ENCODE data around the gene MAPK7. TPM values are rescaled to one million over a fixed set of nuclear protein-coding genes. Genes with fewer than 3 reads are reported as not detected.
A peak's percentile ranks its signal among the peaks of the same experiment; 100 is the strongest.

Gene MAPK7
- total RNA-seq, 1 donor from 2014 or later = 39.3 TPM

- H3K27ac Mint-ChIP-seq (ENCODE audit: unreplicated experiment) = no peak overlapping the region
- DNase-seq (ENCODE audit: low read depth, low spot score) = no peak
- H3K27me3 Mint-ChIP-seq (ENCODE audit: low read depth) = peaks cover 3% of the 10 kb centered on the region
- H3K9me3 Mint-ChIP-seq = peaks cover 2% of the 10 kb centered on the region
- H3K36me3 Mint-ChIP-seq (ENCODE audit: low read depth) = no peaks in the 10 kb centered on the region
- no peak for TF ChIP-seq CTCF (conservative IDR thresholded peaks at IDR 0.05)
- no peak overlapping the region for H3K4me3 Mint-ChIP-seq
- H3K4me1 Mint-ChIP-seq = no peaks in the 10 kb centered on the region
Observed at GRCh38 chr17:19408346-19408710, 30.0 kb downstream of the MAPK7 start.

- Mint-ChIP-seq H3K36me3 (ENCODE audit: low read depth) (no peaks in the 10 kb centered on the region), H3K4me1 (no peaks in the 10 kb centered on the region), H3K27me3 (ENCODE audit: low read depth) (peaks cover 3% of the 10 kb centered on the region), H3K27ac (ENCODE audit: unreplicated experiment) (no peak overlapping the region), H3K9me3 (peaks cover 2% of the 10 kb centered on the region), H3K4me3 (no peak overlapping the region)
- no peak for DNase-seq (ENCODE audit: low read depth, low spot score)
- no peak for TF ChIP-seq CTCF (conservative IDR thresholded peaks at IDR 0.05)
Observed at GRCh38 chr17:19409066-19409465, 30.8 kb downstream of the MAPK7 start.

GRCh38 chr17:19409509-19409908 is 31.2 kb downstream of the MAPK7 start:
- DNase-seq (ENCODE audit: low read depth, low spot score) = no peak
- Mint-ChIP-seq H3K27me3 (ENCODE audit: low read depth) (peaks cover 3% of the 10 kb centered on the region), H3K4me1 (no peaks in the 10 kb centered on the region), H3K4me3 (no peak overlapping the region), H3K36me3 (ENCODE audit: low read depth) (no peaks in the 10 kb centered on the region), H3K27ac (ENCODE audit: unreplicated experiment) (peak overlapping the region; percentile 73), H3K9me3 (no peaks in the 10 kb centered on the region)
- no peak for TF ChIP-seq CTCF (conservative IDR thresholded peaks at IDR 0.05)

GRCh38 chr17:19410091-19410490 is 31.8 kb downstream of the MAPK7 start:
- Mint-ChIP-seq H3K9me3 (no peaks in the 10 kb centered on the region), H3K36me3 (ENCODE audit: low read depth) (no peaks in the 10 kb centered on the region), H3K27ac (ENCODE audit: unreplicated experiment) (no peak overlapping the region), H3K27me3 (ENCODE audit: low read depth) (peaks cover 3% of the 10 kb centered on the region), H3K4me1 (no peaks in the 10 kb centered on the region), H3K4me3 (no peak overlapping the region)
- no peak for DNase-seq (ENCODE audit: low read depth, low spot score)
- TF ChIP-seq CTCF (conservative IDR thresholded peaks at IDR 0.05) = no peak

GRCh38 chr17:19410875-19411620 is 32.8 kb downstream of the MAPK7 start, which contains the start of gene RNF112:
TSS of gene RNF112 (plus strand) at chr17:19411232. CDS start at chr17:19411409, 177 bp downstream.
- Mint-ChIP-seq H3K4me3 (no peak within 1 kb of the TSS), H3K27ac (ENCODE audit: unreplicated experiment) (peak within 1 kb of the TSS; percentile 69), H3K36me3 (ENCODE audit: low read depth) (no peaks in the 10 kb centered on the region), H3K4me1 (no peaks in the 10 kb centered on the region), H3K27me3 (ENCODE audit: low read depth) (peaks cover 3% of the 10 kb centered on the region), H3K9me3 (no peaks in the 10 kb centered on the region)
- no peak for DNase-seq (ENCODE audit: low read depth, low spot score)
- TF ChIP-seq CTCF (conservative IDR thresholded peaks at IDR 0.05) = no peak
